Upper lobe of right lung (tissue), 1 donor: ENCODE measurements around the gene TTC6. TPM values are rescaled to one million over a fixed set of nuclear protein-coding genes. Genes with fewer than 3 reads are reported as not detected.
A peak's percentile ranks its signal among the peaks of the same experiment; 100 is the strongest.

ENCODE experiments used
- ATAC-seq: fragments of 200-7000 bp; cut with Tn5 transposase; one replicate; pipeline ENCODE4 v1.9.1; 2020; ENCODE audit warnings: mild to moderate bottlenecking, moderate library complexity
- DNase-seq: peaks from one replicate; pipeline ENCODE4 v3.0.0-alpha.2; 2020
- H3K27ac ChIP-seq: fragments of 200-600 bp; one replicate; pipeline ENCODE4 v1.8.0; 2022
- H3K27me3 ChIP-seq: fragments of 200-600 bp; one replicate; pipeline ENCODE4 v1.8.0; 2022; ENCODE audit warnings: mild to moderate bottlenecking
- H3K36me3 ChIP-seq: fragments of 200-600 bp; one replicate; pipeline ENCODE4 v1.8.0; 2022
- H3K4me1 ChIP-seq: fragments of 200-600 bp; one replicate; pipeline ENCODE4 v1.8.0; 2022
- H3K4me3 ChIP-seq: fragments of 200-600 bp; one replicate; pipeline ENCODE4 v1.8.0; 2022; ENCODE audit warnings: mild to moderate bottlenecking
- H3K9me3 ChIP-seq: fragments of 200-600 bp; one replicate; pipeline ENCODE4 v1.8.0; 2022
- intact Hi-C: fragments of 100-400 bp; cut with DNase I; formaldehyde crosslinking; loops from one replicate; pipeline ENCODE4 v1.11.0; 2022
- total RNA-seq: library from RNA; stranded (reverse); fragmentation: NEBNext Ultra II Directional; extraction: Animal tissue kit (Norgen Biotek cat#: 25700); gene quantifications from one replicate; pipeline ENCODE4 v1.2.1, GENCODE V29; 2021
- TF ChIP-seq, protein P1 (sequence below): fragments of 200-600 bp; IDR thresholded peaks from one replicate; pipeline ENCODE4 v1.8.0; 2022; ENCODE audit warnings: antibody characterized with exemption
- donor health status: DM: no; HTN: yes; CAD: no; lungs with severe emphysema.

TTC6 gene
- total RNA-seq, 1 donor from 2014 or later = 7.9 TPM

DNA sequence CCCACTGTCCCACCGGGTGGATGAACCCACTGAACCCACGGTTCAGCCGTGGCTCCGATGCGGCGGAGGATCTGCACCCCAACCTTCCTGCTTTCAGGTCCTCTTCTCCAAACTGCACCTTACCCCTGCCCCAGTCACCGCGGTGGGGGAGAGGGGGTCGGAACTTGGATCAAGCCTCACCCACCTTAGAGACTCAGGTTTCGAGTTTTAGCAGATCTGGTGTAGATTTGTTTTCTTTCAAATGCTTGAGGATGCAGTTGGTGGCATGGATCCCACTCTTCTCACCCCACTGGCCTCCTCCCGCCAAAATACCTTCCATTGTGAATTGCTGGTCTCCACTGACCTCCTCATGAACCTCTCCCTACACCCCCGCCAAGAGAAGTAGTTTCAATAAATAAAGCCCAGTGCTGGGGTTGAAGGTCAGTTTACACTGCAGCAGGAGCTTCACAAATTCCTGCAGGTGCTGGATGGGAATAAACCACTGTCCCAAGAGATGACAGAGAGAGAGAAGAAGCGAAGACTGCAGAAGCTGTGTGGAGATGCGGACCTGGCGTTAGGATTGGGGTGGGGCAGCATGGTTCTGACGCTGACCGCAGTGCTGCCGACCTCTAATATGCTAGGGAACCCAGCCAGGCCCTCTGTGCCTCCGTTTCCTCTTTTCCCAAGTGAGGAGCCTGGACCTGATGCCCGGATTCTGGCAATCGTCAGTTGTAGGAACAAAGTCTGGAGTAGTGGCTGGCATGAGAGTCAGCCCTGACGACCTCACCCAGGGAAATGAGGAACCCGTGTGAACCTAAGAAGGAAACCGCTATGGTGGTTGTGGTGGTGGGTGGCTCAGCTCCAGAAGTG is 7.4 kb downstream of the TTC6 start:
- Histone ChIP-seq H3K4me3 (no peak overlapping the region), H3K27ac (no peak overlapping the region), H3K9me3 (no peaks in the 10 kb centered on the region), H3K36me3 (no peaks in the 10 kb centered on the region), H3K4me1 (peaks cover 6% of the 10 kb centered on the region), H3K27me3 (peaks cover 60% of the 10 kb centered on the region)
- DNase-seq (no peak), ATAC-seq (no peak)
- intact Hi-C loops = no loop called here
- TF ChIP-seq, protein P1, sequence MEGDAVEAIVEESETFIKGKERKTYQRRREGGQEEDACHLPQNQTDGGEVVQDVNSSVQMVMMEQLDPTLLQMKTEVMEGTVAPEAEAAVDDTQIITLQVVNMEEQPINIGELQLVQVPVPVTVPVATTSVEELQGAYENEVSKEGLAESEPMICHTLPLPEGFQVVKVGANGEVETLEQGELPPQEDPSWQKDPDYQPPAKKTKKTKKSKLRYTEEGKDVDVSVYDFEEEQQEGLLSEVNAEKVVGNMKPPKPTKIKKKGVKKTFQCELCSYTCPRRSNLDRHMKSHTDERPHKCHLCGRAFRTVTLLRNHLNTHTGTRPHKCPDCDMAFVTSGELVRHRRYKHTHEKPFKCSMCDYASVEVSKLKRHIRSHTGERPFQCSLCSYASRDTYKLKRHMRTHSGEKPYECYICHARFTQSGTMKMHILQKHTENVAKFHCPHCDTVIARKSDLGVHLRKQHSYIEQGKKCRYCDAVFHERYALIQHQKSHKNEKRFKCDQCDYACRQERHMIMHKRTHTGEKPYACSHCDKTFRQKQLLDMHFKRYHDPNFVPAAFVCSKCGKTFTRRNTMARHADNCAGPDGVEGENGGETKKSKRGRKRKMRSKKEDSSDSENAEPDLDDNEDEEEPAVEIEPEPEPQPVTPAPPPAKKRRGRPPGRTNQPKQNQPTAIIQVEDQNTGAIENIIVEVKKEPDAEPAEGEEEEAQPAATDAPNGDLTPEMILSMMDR = no peak

DNA sequence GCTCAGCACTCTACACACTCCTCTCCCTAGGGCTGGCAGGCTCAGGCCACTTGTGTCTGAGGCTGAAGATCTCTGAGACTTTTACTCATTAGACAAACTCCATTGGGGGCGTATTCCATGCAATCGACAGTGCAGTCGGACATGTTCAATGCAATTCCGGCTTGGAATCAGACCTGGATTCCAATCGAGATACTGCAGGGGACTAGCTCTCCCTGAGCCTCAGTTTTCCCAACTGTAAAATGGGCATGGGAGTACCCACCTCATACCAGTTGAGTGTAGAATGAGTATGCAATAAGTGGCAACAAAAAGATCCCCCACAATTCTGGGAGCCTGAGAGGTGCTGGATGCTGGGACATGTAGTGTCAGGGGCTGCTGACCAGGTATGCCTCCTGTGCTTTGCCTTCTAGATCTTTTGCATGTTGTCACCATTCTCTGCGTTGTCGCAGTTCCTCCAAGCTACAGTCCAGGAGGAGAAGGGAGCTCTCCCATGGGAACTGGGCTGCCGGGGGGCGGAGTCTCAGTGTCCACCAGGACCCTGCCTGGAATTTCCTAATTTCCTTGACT is 8.3 kb downstream of the TTC6 start:
- intact Hi-C loops = no loop called here
- ATAC-seq (no peak), DNase-seq (no peak)
- H3K36me3 ChIP-seq = no peaks in the 10 kb centered on the region
- peaks cover 6% of the 10 kb centered on the region for H3K4me1 ChIP-seq
- TF ChIP-seq, protein P1 = no peak
- peaks cover 51% of the 10 kb centered on the region for H3K27me3 ChIP-seq
- H3K4me3 ChIP-seq = no peak overlapping the region
- H3K9me3 ChIP-seq = no peaks in the 10 kb centered on the region
- no peak overlapping the region for H3K27ac ChIP-seq

DNA sequence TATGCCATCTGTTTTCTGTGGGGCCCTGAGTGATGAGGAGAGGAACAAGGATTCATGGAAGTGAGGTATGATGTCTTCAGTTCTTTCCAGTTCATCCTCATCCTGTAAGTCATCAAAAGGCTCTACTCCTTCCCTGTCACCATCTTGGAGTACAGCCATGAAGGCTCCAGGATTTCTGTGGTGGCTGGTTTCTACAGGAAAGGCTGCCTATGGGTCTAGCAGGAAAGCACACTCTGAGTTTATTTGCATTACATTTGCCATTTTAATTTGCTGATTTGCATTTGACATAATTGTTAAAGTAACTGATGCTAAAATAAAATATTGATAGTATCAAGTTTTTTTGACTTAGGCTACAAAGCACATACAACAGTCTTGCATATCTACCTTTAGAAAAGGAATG is 11.2 kb downstream of the TTC6 start:
- ATAC-seq (no peak), DNase-seq (no peak)
- TF ChIP-seq, protein P1 = no peak
- Histone ChIP-seq H3K36me3 (no peaks in the 10 kb centered on the region), H3K27me3 (peaks cover 22% of the 10 kb centered on the region), H3K4me3 (no peak overlapping the region), H3K9me3 (no peaks in the 10 kb centered on the region), H3K4me1 (no peaks in the 10 kb centered on the region), H3K27ac (no peak overlapping the region)
- intact Hi-C loops = no loop called here

DNA sequence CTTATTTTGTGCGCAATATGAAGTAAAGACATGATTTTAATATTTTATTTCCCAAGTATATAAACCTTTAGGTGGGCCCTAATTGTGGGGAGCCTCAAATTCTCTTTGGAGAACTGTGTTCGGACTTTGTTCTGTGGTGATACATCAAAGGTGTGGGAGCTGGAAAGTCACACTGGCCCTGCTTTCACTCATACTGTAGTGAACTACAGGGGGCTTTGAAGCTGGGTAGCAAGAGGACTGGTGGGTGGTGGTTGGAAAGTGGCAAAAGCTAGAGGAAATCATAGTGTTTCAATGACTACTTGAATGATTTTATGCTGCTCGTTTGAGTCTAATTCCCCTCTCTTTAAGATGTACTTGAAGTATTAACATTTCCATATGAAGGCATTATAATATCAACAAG is 13.2 kb downstream of the TTC6 start:
- Histone ChIP-seq H3K9me3 (no peaks in the 10 kb centered on the region), H3K27ac (no peak overlapping the region), H3K27me3 (peaks cover 6% of the 10 kb centered on the region), H3K4me3 (no peak overlapping the region), H3K4me1 (no peaks in the 10 kb centered on the region), H3K36me3 (no peaks in the 10 kb centered on the region)
- TF ChIP-seq, protein P1 = no peak
- ATAC-seq (no peak), DNase-seq (no peak)
- intact Hi-C loops = no loop called here

DNA sequence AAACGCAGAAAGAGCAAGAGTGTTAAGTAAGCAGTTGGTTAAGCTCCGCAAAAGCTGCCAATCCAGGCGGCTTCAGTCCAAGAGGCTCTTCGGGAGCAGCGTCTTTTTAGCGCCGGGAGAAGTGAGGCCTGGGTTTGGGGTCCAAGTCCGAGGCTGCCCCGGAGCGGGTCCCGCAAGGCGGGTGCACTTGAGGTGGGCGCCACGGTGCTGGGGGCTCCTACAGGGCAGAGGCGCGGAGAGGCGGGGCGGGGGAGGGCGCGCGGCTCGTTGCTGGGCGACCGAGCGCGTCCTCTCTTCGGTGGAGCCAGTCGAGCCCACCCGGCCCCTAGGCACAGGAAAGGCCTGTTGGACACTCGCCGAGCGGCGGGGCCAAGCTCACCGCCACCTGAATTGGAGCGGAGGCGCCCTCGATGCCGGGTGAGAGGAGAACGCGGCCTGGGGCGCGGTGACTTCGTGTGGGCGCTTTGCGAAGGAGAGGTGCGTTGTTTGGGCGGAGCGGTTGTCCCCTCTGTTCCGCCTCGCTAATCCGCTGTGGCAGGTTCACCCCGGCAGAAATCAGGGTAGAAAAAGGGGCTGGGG is 15.6 kb downstream of the TTC6 start:
- H3K9me3 ChIP-seq = peaks cover 17% of the 10 kb centered on the region
- intact Hi-C loops = no loop called here
- TF ChIP-seq, protein P1 = no peak
- H3K4me1 ChIP-seq = no peaks in the 10 kb centered on the region
- DNase-seq = no peak
- H3K4me3 ChIP-seq = no peak overlapping the region
- peaks cover 4% of the 10 kb centered on the region for H3K27me3 ChIP-seq
- no peaks in the 10 kb centered on the region for H3K36me3 ChIP-seq
- H3K27ac ChIP-seq = no peak overlapping the region
- peak; percentile 27 for ATAC-seq
